ENCODE results near the gene LHX4.

Gene LHX4

GRCh38 chr1:180271272-180272255, 41.5 kb downstream of the LHX4 start:
- no peak for DNase-seq (ENCODE audit: low read depth in 3 of 3)

- no peak for DNase-seq (ENCODE audit: low read depth in 3 of 3)
Observed at GRCh38 chr1:180272395-180272794, 42.3 kb downstream of the LHX4 start.

GRCh38 chr1:180273066-180273465, 43.0 kb downstream of the LHX4 start:
- DNase-seq (ENCODE audit: low read depth in 3 of 3) = no peak

GRCh38 chr1:180274221-180274620, 44.2 kb downstream of the LHX4 start:
- no peak for DNase-seq (ENCODE audit: low read depth in 3 of 3)

- no peak for DNase-seq (ENCODE audit: low read depth in 3 of 3)
Observed at GRCh38 chr1:180275726-180276125, 45.7 kb downstream of the LHX4 start.

GRCh38 chr1:180277476-180278193, 47.6 kb downstream of the LHX4 start:
- no peak for DNase-seq (ENCODE audit: low read depth in 3 of 3)

- no peak for DNase-seq (ENCODE audit: low read depth in 3 of 3)
Observed at GRCh38 chr1:180278194-180278515, 48.1 kb downstream of the LHX4 start.

GRCh38 chr1:180278596-180279395, 48.7 kb downstream of the LHX4 start:
- no peak for DNase-seq (ENCODE audit: low read depth in 3 of 3)

GRCh38 chr1:180279651-180280050, 49.6 kb downstream of the LHX4 start:
- no peak for DNase-seq (ENCODE audit: low read depth in 3 of 3)

- no peak for DNase-seq (ENCODE audit: low read depth in 3 of 3)
Observed at GRCh38 chr1:180280617-180281016, 50.6 kb downstream of the LHX4 start.

GRCh38 chr1:180281490-180281889, 51.4 kb downstream of the LHX4 start:
- DNase-seq (ENCODE audit: low read depth in 3 of 3) = no peak

GRCh38 chr1:180282401-180283044, 52.5 kb downstream of the LHX4 start:
- no peak for DNase-seq (ENCODE audit: low read depth in 3 of 3)

GRCh38 chr1:180283098-180283497, 53.0 kb downstream of the LHX4 start:
- no peak for DNase-seq (ENCODE audit: low read depth in 3 of 3)

GRCh38 chr1:180286417-180286816, 56.4 kb downstream of the LHX4 start:
- DNase-seq (ENCODE audit: low read depth in 3 of 3) = no peak

GRCh38 chr1:180287988-180288705, 58.1 kb downstream of the LHX4 start:
- no peak for DNase-seq (ENCODE audit: low read depth in 3 of 3)

GRCh38 chr1:180288940-180289339, 58.9 kb downstream of the LHX4 start:
- no peak for DNase-seq (ENCODE audit: low read depth in 3 of 3)

- DNase-seq (ENCODE audit: low read depth in 3 of 3) = no peak
Observed at GRCh38 chr1:180290265-180291001, 60.4 kb downstream of the LHX4 start.

- DNase-seq (ENCODE audit: low read depth in 3 of 3) = no peak
Observed at GRCh38 chr1:180291004-180291403, 60.9 kb downstream of the LHX4 start.

GRCh38 chr1:180294711-180295110, 64.6 kb downstream of the LHX4 start:
- no peak for DNase-seq (ENCODE audit: low read depth in 3 of 3)

- DNase-seq (ENCODE audit: low read depth in 3 of 3) = no peak
Observed at GRCh38 chr1:180295999-180296398, 65.9 kb downstream of the LHX4 start.

All from stimulated activated CD4-positive, alpha-beta T cell treated with anti-CD3 and anti-CD28 coated beads, TNF-alpha, amount 100 ng/mL, for 24 hours (primary cell).